HFFc6 (cell line): ENCODE results near the gene IGFBP6. TPM values are rescaled to one million over a fixed set of nuclear protein-coding genes. Genes with fewer than 3 reads are reported as not detected.

ENCODE experiments used
- DNase-seq: peaks from one replicate; pipeline ENCODE4 v3.0.0-alpha.2; 2018
- H3K27ac Mint-ChIP-seq: 2 replicates; pipeline ENCODE4 v1.8.0; 2020; ENCODE audit warnings: mild to moderate bottlenecking, mixed read lengths
- H3K27me3 Mint-ChIP-seq: 2 replicates; pipeline ENCODE4 v1.8.0; 2021; ENCODE audit warnings: mild to moderate bottlenecking, moderate library complexity, mixed read lengths; ENCODE audit not compliant: insufficient read depth
- H3K36me3 Mint-ChIP-seq: 2 replicates; pipeline ENCODE4 v1.8.0; 2021; ENCODE audit warnings: low read depth, mixed read lengths
- H3K4me1 Mint-ChIP-seq: 2 replicates; pipeline ENCODE4 v1.8.0; 2020; ENCODE audit warnings: low read depth, mixed read lengths
- H3K4me3 Mint-ChIP-seq: 2 replicates; pipeline ENCODE4 v1.8.0; 2020; ENCODE audit warnings: mild to moderate bottlenecking, moderate library complexity, mixed read lengths
- H3K9me3 Mint-ChIP-seq: 2 replicates; pipeline ENCODE4 v1.8.0; 2020; ENCODE audit warnings: mild to moderate bottlenecking, mixed read lengths
- CTCF ChIP-seq: fragments of 200-600 bp; sonication (generic); IDR thresholded peaks from 2 replicates; pipeline ENCODE4 v1.5.0; 2021; ENCODE audit warnings: antibody characterized with exemption, mild to moderate bottlenecking
- total RNA-seq, 6 experiments: library from RNA; stranded (reverse); fragmentation: NEBNext Ultra II Directional; extraction: Animal tissue kit (Norgen Biotek cat#: 25700); gene quantifications; 2 replicates in 1 of 6; 3 replicates in 5 of 6; pipeline ENCODE4 v1.2.3, GENCODE V29; 2021

IGFBP6 gene
- total RNA-seq, 6 experiments from 2014 or later = 317 to 444 (median 430) TPM

GRCh38 chr12:53115112-53115890, 17.8 kb downstream of the IGFBP6 start:
- Mint-ChIP-seq H3K27me3 (no peaks in the 10 kb centered on the region), H3K4me3 (no peak overlapping the region)
- TF ChIP-seq CTCF = no peak

GRCh38 chr12:53115891-53116648, 18.6 kb downstream of the IGFBP6 start:
- no peak for TF ChIP-seq CTCF
- Mint-ChIP-seq H3K4me1 (no peaks in the 10 kb centered on the region), H3K4me3 (no peak overlapping the region), H3K36me3 (no peaks in the 10 kb centered on the region), H3K27ac (no peak overlapping the region), H3K9me3 (no peaks in the 10 kb centered on the region), H3K27me3 (no peaks in the 10 kb centered on the region)
- no peak for DNase-seq

More at GRCh38 chr12:53115112-53115890, 17.8 kb downstream of the IGFBP6 start:
- Mint-ChIP-seq H3K9me3 (no peaks in the 10 kb centered on the region), H3K27ac (no peak overlapping the region), H3K4me1 (no peaks in the 10 kb centered on the region), H3K36me3 (no peaks in the 10 kb centered on the region)
- DNase-seq = no peak

GRCh38 chr12:53118751-53119300, 21.4 kb downstream of the IGFBP6 start:
- no peaks in the 10 kb centered on the region for H3K27me3 Mint-ChIP-seq
- no peak for TF ChIP-seq CTCF
- peaks cover 10% of the 10 kb centered on the region for H3K4me1 Mint-ChIP-seq

GRCh38 chr12:53120685-53121525, 23.4 kb downstream of the IGFBP6 start:
- Mint-ChIP-seq H3K4me3 (no peak overlapping the region), H3K27me3 (no peaks in the 10 kb centered on the region; the same call in 1 of the 2 replicates), H3K27ac (no peak overlapping the region), H3K36me3 (no peaks in the 10 kb centered on the region), H3K4me1 (peaks cover 20% of the 10 kb centered on the region), H3K9me3 (no peaks in the 10 kb centered on the region)
- no peak for DNase-seq
- TF ChIP-seq CTCF = no peak

More at GRCh38 chr12:53118751-53119300, 21.4 kb downstream of the IGFBP6 start:
- no peak for DNase-seq
- Mint-ChIP-seq H3K36me3 (no peaks in the 10 kb centered on the region), H3K4me3 (no peak overlapping the region), H3K9me3 (no peaks in the 10 kb centered on the region), H3K27ac (no peak overlapping the region)

- TF ChIP-seq CTCF = no peak
- H3K4me3 Mint-ChIP-seq = no peak overlapping the region; the same call in 1 of the 2 replicates
- peaks cover 2% of the 10 kb centered on the region for H3K27me3 Mint-ChIP-seq
- no peak for DNase-seq
- H3K4me1 Mint-ChIP-seq = peaks cover 26% of the 10 kb centered on the region
- no peaks in the 10 kb centered on the region for H3K36me3 Mint-ChIP-seq
- H3K27ac Mint-ChIP-seq = peak overlapping the region; percentile 34; the same call in 1 of the 2 replicates
- H3K9me3 Mint-ChIP-seq = no peaks in the 10 kb centered on the region
These were observed 25.5 kb downstream of the IGFBP6 start for GRCh38 chr12:53122961-53123468.
